GM12875 (cell line): ENCODE results near the gene GNRH2.

Source experiments
- H3K4me3 ChIP-seq: one replicate; pipeline ENCODE4 v1.5.1; 2011; ENCODE audit warnings: low read depth, low read length, control low read depth
- CTCF ChIP-seq: IDR thresholded peaks from 2 replicates; pipeline ENCODE4 v1.5.1; 2011; ENCODE audit warnings: low read depth, mild to moderate bottlenecking, control low read depth, inconsistent platforms, low read length, moderate library complexity, borderline replicate concordance; ENCODE audit not compliant: insufficient read depth

The GNRH2 gene

GRCh38 chr20:3027987-3028386 lies 15.4 kb upstream of the GNRH2 start:
- no peak overlapping the region for H3K4me3 ChIP-seq
- no peak for TF ChIP-seq CTCF

GRCh38 chr20:3031524-3032147 lies 11.8 kb upstream of the GNRH2 start:
- no peak for TF ChIP-seq CTCF
- H3K4me3 ChIP-seq: no peak overlapping the region

GRCh38 chr20:3032624-3033023 lies 10.8 kb upstream of the GNRH2 start:
- H3K4me3 ChIP-seq: no peak overlapping the region
- no peak for TF ChIP-seq CTCF

- no peak overlapping the region for H3K4me3 ChIP-seq
- no peak for TF ChIP-seq CTCF
These were observed 5.8 kb upstream of the GNRH2 start for GRCh38 chr20:3037654-3038053.

- no peak overlapping the region for H3K4me3 ChIP-seq
- TF ChIP-seq CTCF: no peak
These were observed 5.0 kb upstream of the GNRH2 start for GRCh38 chr20:3038454-3038853.

- H3K4me3 ChIP-seq: no peak overlapping the region
- no peak for TF ChIP-seq CTCF
These were observed 4.0 kb upstream of the GNRH2 start for GRCh38 chr20:3039426-3039825.

- H3K4me3 ChIP-seq: no peak overlapping the region
- no peak for TF ChIP-seq CTCF
These were observed 3.3 kb upstream of the GNRH2 start for GRCh38 chr20:3040086-3040485.
